Measurements from ENCODE around the gene ADGRL3.
A peak's percentile ranks its signal among the peaks of the same experiment; 100 is the strongest.
"Not testable (repeated sequence)": the region's sequence is repeated elsewhere in the genome, so short reads cannot be mapped to it uniquely, and the experiment has no call there.

Gene ADGRL3

DNA sequence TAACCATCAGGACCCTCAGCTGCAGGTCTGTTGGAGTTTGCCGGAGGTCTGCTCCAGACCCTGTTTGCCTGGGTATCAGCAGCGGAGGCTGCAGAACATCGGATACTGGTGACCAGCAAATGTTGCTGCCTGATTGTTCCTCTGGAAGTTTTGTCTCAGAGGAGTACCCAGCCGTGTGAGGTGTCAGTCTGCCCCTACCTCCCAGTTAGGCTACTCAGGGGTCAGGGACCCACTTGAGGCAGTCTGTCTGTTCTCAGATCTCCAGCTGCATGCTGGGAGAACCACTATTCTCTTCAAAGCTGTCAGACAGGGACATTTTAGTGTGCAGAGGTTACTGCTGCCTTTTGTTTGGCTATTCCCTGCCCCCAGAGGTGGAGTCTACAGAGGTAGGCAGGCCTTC is 559.8 kb downstream of the ADGRL3 start:
- DNase-seq = not testable (repeated sequence)

GRCh38 chr4:61760820-61761219 is 560.7 kb downstream of the ADGRL3 start:
- no peak for DNase-seq

DNA sequence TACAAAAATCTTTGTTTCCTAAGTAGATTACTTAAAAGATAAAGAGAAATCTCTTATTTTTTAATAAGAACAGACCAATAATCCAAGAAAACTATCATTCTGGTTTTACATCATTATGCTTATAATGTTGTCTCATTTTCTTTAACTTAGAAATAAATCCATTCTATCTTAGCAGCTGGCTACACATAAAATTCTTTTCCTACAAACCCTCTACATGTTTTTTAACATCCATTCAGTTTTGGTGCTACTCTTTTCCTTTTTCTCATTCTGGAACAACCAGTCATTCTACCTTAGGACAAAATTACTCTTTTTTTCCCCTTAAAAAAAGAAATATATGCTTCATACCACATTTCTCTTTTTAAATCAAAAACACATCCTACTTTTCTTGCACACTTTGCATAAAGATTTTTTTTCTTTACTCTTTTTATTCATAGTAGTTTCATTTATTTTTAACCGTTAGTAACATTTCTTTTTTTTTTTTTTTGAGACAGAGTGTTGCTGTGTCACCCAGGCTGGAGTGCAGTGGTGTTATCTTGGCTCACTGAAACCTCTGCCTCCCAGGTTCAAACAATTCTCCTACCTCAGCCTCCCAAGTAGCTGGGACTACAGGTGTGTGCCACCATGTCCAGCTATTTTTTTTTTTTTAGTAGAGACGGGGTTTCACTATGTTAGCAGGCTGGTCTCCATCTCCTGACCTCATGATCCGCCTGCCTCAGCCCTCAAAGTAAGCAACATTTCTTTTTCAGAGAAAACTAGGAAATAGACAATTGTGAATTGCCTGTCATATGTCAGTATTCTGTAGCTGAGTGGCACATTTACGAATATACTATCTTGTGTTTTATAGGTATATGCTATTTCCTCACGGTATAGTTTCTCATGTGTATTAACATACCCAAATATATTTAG is 562.8 kb downstream of the ADGRL3 start:
- DNase-seq = no peak

DNA sequence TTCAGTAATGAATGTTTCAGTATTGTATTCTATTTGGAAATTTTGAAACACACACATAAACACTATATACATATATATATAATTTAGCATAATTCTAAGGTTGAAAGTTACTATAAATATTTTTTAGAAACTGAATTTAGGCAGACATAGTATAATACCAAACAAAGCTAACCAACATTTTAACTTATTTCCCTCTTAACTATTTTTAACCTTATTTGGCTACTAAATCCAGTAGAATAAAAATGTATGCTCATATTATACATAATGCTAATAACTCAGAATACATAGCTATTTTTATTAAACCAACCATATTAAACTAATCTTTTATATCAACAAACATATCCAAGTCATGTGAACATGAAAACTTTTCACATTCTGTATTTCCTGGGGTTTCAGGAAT is 563.6 kb downstream of the ADGRL3 start:
- DNase-seq = no peak

- DNase-seq = not testable (repeated sequence)
These were observed 564.0 kb downstream of the ADGRL3 start for GRCh38 chr4:61764090-61764489.

DNA sequence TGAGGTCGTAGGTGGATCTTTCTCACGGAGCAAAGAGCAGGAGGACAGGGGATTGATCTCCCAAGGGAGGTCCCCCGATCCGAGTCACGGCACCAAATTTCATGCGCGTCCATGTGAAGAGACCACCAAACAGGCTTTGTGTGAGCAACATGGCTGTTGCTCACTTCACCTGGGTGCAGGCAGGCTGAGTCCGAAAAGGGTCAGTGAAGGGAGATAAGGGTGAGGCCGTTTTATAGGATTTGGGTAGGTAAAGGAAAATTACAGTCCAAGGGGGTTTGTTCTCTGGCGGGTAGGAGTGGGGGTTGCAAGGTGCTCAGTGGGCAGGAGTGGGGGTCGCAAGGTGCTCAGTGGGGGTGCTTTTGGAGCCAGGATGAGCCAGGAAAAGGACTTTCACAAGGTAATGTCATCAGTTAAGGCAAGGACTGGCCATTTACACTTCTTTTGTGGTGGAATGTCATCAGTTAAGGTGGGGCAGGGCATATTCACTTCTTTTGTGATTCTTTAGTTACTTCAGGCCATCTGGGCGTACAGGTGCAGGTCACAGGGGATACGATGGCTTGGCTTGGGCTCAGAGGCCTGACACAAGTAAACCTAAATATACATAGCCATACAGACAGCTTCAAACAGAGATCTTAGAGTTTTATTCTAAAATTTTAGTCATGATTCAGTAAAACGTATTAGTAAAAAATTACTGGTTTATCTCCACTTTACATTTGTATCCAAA is 569.5 kb downstream of the ADGRL3 start:
- DNase-seq = not testable (repeated sequence)

- DNase-seq = no peak
These were observed 570.3 kb downstream of the ADGRL3 start for GRCh38 chr4:61770456-61770855.

- no peak for DNase-seq
These were observed 570.9 kb downstream of the ADGRL3 start for GRCh38 chr4:61771056-61771455.

DNA sequence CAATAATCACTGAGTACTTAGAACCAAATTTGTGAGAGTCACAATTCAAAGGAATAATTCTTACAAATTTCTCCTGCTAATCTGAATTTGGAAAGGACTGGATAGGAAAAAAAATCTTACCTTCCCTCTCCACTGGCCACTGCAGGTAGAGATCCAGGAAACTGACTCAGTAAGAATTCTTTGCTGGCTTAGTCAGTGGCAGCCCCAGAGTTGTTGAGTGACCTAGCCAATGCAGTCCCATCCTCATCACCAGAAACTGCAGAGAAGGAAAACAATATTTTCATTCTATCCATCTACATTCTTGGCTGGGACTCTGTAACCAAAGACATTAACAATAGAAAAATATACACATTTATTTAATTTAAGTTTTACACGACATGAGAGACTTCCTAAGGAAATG is 572.0 kb downstream of the ADGRL3 start:
- peak; percentile 7 for DNase-seq

DNA sequence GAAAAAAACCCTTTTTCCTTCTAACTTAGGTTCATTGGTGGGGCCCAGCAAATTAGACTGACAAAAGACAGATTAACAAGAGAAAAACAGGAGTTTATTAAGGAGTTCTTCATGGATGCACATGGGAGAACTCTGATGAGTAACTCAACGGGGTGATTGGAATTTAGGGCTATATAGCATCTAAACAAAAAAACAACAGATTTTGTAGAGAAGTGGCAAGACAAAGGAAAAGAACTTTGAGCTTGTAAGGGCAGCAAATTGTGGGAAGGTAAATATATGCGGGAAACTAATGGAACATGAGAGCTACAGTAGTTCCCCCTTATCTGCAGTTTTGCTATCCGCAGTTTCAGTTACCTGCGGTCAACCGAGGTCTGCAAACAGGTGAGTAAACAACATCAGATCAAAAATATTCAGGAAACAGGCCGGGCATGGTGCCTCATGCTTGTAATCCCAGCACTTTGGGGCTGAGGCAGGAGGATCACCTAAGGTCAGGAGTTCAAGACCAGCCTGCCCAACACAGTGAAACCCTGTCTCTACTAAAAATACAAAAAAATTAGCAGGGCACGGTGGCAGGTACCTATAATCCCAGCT is 573.6 kb downstream of the ADGRL3 start:
- no peak for DNase-seq

- no peak for DNase-seq
These were observed 582.0 kb downstream of the ADGRL3 start for GRCh38 chr4:61782133-61782532.

GRCh38 chr4:61783050-61783449 is 582.9 kb downstream of the ADGRL3 start:
- DNase-seq = no peak

- peak; percentile 1 for DNase-seq
These were observed 585.6 kb downstream of the ADGRL3 start for GRCh38 chr4:61785761-61786160.

GRCh38 chr4:61786211-61786610 is 586.1 kb downstream of the ADGRL3 start:
- no peak for DNase-seq

- no peak for DNase-seq
These were observed 595.9 kb downstream of the ADGRL3 start for GRCh38 chr4:61795998-61796397.

DNA sequence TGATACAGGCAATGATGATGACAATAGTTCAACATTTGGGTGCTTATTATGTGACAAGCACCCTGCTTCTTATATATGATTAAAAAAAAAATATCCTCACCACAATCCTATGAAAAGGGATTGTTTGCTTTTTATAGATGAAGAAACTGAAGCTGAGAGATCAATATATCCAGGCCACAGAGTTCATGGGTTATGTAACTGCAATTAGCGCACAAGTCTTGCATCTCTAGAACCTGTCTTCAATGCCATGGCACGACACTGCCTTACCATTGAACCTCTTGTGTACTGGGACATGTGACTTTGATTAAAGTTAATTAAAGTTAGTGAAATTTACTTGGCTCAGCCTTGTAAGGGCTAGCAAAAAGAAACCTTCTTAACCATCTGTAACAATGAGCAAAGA is 599.7 kb downstream of the ADGRL3 start:
- no peak for DNase-seq

DNA sequence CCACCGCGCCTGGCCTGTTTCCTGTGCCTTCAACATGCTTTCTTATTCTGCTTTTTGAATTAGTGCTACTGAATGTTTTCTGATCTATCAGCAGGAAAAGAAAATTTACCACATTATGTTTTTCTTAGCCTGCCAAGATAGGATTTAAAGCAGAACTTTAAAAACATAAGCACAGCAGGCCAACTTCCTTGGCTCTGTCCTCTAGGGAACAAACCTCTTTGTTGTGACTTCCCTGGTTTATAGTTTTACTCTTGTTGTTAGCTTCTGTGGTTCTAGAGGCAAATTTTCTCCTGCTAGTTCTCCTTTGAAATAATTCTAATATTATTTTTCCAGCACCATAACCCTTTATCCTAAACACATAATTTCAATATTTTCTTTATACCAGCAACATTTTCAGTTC is 605.1 kb downstream of the ADGRL3 start:
- no peak for DNase-seq

DNA sequence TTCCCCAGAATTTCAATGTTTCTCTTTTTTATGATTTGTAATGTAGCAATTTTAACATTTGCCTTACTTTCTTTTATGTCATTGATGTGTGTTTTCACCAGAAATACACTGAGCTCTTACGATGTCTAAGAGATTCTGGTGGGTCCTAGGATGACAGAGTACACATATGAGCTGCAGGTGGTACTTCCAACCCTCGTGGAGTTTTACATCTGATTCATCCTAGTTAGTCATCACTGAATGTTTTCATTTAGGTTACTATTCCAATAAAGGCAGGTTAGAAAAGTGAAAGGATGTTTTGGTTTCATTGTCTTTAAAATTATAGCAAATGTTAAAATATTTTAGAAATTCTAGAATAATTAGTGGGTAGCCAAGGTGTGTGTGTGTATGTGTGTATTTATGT is 605.9 kb downstream of the ADGRL3 start:
- DNase-seq = no peak

- no peak for DNase-seq
These were observed 612.0 kb downstream of the ADGRL3 start for GRCh38 chr4:61812171-61812570.

DNA sequence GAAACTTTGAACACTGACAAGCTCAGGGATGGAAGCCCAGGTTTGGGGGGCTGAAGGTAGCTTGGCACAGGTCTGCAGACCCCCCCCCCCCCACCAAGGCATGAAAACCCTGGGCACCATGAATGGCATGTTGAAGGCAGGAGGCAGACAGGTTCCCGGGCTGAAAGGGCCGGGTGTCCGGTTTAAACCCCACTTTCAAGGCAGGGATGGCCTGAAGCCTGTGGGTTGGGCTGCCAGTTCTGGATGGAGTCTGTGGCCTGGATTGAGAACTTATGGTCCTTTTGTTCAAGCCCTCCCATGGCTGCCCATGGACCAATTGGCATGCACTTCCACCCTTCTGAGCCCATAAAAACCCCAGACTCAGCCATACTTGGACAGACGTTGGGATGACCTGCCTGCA is 616.9 kb downstream of the ADGRL3 start:
- no peak for DNase-seq

- no peak for DNase-seq
These were observed 620.0 kb downstream of the ADGRL3 start for GRCh38 chr4:61820136-61820535.

- DNase-seq = no peak
These were observed 624.3 kb downstream of the ADGRL3 start for GRCh38 chr4:61824454-61824853.

- DNase-seq = no peak
These were observed 627.8 kb downstream of the ADGRL3 start for GRCh38 chr4:61827907-61828391.

All from fibroblast of skin of scalp (primary cell).